Measurements from ENCODE around the gene NUP43. TPM values are rescaled to one million over a fixed set of nuclear protein-coding genes. Genes with fewer than 3 reads are reported as not detected.
A peak's percentile ranks its signal among the peaks of the same experiment; 100 is the strongest.
"Not testable (repeated sequence)": the region's sequence is repeated elsewhere in the genome, so short reads cannot be mapped to it uniquely, and the experiment has no call there.

NUP43 gene
- total and polyA plus RNA-seq, 2 of the 13 experiments (the other 11 are each of a cell fraction or from before 2014, with no cell fraction given), result 38.9 to 85.1 TPM

DNA sequence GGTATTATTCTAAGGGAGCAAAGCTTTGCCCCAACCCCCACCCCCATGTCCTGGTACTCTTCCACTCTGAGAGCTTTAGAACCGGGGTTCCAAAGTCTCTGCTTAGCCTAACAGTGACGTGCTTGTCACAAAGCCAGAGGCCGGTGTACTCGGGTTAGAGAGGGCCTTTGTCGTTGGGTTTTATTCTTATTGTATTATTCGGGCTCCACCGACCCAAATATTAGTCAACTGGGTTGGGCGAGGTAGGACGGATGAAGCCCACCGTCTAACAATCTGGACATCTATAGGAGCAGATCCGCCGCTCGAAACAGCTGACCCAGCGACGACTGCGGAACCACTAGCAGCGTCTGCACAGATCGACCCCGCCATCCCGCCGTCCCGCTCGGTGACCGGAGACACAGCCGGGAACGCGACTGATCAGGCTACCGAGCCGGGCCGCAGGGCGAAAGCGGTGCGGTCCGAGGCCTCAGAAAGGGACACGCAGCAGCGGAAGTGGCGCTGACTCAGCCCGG, 2.8 kb upstream of the NUP43 start (continued):
- TF ChIP-seq ZNF564 (CRISPR knock-in tag; IDR thresholded peaks at IDR 0.05) (0 out of 2 replicates have a peak, but pooled peaks have one; percentile 10), MAFK (conservative IDR thresholded peaks at IDR 0.05 in 1 of 2, IDR thresholded peaks at IDR 0.05 in 1 of 2; ENCODE audit: low read length in 2 of 2) (peak; percentile 6 to 40; a peak in 1 of 4 replicates), ZNF264 (CRISPR knock-in tag; IDR thresholded peaks at IDR 0.05) (0 out of 2 replicates have a peak, but pooled peaks have one; percentile 15), ZNF777 (CRISPR knock-in tag; IDR thresholded peaks at IDR 0.05) (peak; percentile 75), ZNF230 (CRISPR knock-in tag; IDR thresholded peaks at IDR 0.05) (0 out of 2 replicates have a peak, but pooled peaks have one; percentile 7), ZSCAN9 (CRISPR knock-in tag; IDR thresholded peaks at IDR 0.05; ENCODE audit: borderline replicate concordance) (peak; percentile 19; the same call in 1 of the 2 replicates), ARID2 (CRISPR knock-in tag; IDR thresholded peaks at IDR 0.05; ENCODE audit: borderline replicate concordance) (peak; percentile 54; the same call in 1 of the 2 replicates), ZNF772 (CRISPR knock-in tag; IDR thresholded peaks at IDR 0.05) (peak; percentile 45; the same call in 1 of the 2 replicates), DMAP1 (CRISPR knock-in tag; IDR thresholded peaks at IDR 0.05) (peak; percentile 59; the same call in 1 of the 2 replicates), POLR2A (IDR thresholded peaks at IDR 0.05; ENCODE audit: insufficient read depth in 1 of 2, low read depth in 2 of 2, low read length in 2 of 2) (peak; percentile 69 to 87; a peak in 3 of 4 replicates), ETV5 (CRISPR knock-in tag; IDR thresholded peaks at IDR 0.05; ENCODE audit: borderline replicate concordance) (peak; percentile 79)
- TF ChIP-seq, protein P1, sequence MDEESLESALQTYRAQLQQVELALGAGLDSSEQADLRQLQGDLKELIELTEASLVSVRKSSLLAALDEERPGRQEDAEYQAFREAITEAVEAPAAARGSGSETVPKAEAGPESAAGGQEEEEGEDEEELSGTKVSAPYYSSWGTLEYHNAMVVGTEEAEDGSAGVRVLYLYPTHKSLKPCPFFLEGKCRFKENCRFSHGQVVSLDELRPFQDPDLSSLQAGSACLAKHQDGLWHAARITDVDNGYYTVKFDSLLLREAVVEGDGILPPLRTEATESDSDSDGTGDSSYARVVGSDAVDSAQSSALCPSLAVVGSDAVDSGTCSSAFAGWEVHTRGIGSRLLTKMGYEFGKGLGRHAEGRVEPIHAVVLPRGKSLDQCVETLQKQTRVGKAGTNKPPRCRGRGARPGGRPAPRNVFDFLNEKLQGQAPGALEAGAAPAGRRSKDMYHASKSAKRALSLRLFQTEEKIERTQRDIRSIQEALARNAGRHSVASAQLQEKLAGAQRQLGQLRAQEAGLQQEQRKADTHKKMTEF (CRISPR knock-in tag; IDR thresholded peaks at IDR 0.05), result 0 out of 2 replicates have a peak, but pooled peaks have one; percentile 5
- TF ChIP-seq, protein P2, sequence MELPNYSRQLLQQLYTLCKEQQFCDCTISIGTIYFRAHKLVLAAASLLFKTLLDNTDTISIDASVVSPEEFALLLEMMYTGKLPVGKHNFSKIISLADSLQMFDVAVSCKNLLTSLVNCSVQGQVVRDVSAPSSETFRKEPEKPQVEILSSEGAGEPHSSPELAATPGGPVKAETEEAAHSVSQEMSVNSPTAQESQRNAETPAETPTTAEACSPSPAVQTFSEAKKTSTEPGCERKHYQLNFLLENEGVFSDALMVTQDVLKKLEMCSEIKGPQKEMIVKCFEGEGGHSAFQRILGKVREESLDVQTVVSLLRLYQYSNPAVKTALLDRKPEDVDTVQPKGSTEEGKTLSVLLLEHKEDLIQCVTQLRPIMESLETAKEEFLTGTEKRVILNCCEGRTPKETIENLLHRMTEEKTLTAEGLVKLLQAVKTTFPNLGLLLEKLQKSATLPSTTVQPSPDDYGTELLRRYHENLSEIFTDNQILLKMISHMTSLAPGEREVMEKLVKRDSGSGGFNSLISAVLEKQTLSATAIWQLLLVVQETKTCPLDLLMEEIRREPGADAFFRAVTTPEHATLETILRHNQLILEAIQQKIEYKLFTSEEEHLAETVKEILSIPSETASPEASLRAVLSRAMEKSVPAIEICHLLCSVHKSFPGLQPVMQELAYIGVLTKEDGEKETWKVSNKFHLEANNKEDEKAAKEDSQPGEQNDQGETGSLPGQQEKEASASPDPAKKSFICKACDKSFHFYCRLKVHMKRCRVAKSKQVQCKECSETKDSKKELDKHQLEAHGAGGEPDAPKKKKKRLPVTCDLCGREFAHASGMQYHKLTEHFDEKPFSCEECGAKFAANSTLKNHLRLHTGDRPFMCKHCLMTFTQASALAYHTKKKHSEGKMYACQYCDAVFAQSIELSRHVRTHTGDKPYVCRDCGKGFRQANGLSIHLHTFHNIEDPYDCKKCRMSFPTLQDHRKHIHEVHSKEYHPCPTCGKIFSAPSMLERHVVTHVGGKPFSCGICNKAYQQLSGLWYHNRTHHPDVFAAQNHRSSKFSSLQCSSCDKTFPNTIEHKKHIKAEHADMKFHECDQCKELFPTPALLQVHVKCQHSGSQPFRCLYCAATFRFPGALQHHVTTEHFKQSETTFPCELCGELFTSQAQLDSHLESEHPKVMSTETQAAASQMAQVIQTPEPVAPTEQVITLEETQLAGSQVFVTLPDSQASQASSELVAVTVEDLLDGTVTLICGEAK (IDR thresholded peaks at IDR 0.05), result not testable (repeated sequence)
- TF ChIP-seq, protein P2 (CRISPR knock-in tag; IDR thresholded peaks at IDR 0.05), result peak; percentile 2; the same call in 1 of the 2 replicates
- TF ChIP-seq, protein P3, sequence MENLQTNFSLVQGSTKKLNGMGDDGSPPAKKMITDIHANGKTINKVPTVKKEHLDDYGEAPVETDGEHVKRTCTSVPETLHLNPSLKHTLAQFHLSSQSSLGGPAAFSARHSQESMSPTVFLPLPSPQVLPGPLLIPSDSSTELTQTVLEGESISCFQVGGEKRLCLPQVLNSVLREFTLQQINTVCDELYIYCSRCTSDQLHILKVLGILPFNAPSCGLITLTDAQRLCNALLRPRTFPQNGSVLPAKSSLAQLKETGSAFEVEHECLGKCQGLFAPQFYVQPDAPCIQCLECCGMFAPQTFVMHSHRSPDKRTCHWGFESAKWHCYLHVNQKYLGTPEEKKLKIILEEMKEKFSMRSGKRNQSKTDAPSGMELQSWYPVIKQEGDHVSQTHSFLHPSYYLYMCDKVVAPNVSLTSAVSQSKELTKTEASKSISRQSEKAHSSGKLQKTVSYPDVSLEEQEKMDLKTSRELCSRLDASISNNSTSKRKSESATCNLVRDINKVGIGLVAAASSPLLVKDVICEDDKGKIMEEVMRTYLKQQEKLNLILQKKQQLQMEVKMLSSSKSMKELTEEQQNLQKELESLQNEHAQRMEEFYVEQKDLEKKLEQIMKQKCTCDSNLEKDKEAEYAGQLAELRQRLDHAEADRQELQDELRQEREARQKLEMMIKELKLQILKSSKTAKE (CRISPR knock-in tag; IDR thresholded peaks at IDR 0.05; ENCODE audit: borderline replicate concordance), result 0 out of 2 replicates have a peak, but pooled peaks have one; percentile 1
- TF ChIP-seq, protein P4, sequence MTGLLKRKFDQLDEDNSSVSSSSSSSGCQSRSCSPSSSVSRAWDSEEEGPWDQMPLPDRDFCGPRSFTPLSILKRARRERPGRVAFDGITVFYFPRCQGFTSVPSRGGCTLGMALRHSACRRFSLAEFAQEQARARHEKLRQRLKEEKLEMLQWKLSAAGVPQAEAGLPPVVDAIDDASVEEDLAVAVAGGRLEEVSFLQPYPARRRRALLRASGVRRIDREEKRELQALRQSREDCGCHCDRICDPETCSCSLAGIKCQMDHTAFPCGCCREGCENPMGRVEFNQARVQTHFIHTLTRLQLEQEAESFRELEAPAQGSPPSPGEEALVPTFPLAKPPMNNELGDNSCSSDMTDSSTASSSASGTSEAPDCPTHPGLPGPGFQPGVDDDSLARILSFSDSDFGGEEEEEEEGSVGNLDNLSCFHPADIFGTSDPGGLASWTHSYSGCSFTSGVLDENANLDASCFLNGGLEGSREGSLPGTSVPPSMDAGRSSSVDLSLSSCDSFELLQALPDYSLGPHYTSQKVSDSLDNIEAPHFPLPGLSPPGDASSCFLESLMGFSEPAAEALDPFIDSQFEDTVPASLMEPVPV (CRISPR knock-in tag; IDR thresholded peaks at IDR 0.05), result 0 out of 2 replicates have a peak, but pooled peaks have one; percentile 79

Measured in HepG2 (cell line).